Jurkat, Clone E6-1 (cell line): ENCODE results near the gene HCN1. TPM values are rescaled to one million over a fixed set of nuclear protein-coding genes. Genes with fewer than 3 reads are reported as not detected.

Experiments used
- DNase-seq: peaks from one replicate; pipeline ENCODE4 v3.0.0-alpha.2; 2011; ENCODE audit warnings: low read depth, low spot score
- H3K4me3 ChIP-seq: 2 replicates; pipeline ENCODE4 v1.5.1; 2011; ENCODE audit warnings: mild to moderate bottlenecking, low read length, control low read depth, moderate library complexity
- polyA plus RNA-seq: library from polyadenylated mRNA; unstranded; fragments of >200 nt; gene quantifications from one replicate; pipeline ENCODE4 v1.2.1, GENCODE V29; 2012; ENCODE audit warnings: missing spikeins; ENCODE audit not compliant: insufficient read length, insufficient read depth

The HCN1 gene
- polyA plus RNA-seq: not detected

DNA sequence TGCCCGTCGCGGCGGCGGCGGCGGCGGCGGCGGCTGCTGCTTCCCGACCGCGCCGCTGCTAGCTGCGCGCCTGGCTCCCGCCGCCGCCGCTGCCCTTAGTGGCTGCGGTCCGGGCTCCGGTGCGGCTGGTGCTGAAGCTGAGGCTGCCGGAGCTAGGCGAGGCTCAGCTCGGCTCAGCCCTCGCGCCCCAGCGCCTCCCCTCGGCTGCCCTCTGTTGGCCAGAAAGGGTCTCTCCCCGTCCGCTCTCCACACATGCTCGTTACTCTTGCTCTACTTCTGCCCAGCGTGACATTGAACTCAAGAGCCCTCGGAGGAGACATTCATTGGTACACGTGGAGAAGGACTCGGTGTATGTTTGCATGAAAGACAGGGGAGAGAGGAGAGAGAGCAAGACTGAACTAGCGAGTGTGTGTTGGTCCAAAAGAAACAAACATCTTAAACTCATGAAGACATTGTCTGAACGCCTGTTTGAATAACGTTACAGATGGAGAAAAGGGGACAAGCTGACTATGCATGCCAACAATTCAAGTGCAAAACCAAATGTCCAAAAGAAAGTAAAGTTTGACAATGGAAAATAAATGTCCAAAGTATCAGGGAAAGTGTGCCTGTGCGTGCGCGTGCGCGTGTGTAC lies at the start of gene HCN1:
Gene HCN1, minus strand, starts transcription at position 175 of the 631 bp plus-strand sequence.
- no peak for DNase-seq
- no peak within 1 kb of the TSS for H3K4me3 ChIP-seq

DNA sequence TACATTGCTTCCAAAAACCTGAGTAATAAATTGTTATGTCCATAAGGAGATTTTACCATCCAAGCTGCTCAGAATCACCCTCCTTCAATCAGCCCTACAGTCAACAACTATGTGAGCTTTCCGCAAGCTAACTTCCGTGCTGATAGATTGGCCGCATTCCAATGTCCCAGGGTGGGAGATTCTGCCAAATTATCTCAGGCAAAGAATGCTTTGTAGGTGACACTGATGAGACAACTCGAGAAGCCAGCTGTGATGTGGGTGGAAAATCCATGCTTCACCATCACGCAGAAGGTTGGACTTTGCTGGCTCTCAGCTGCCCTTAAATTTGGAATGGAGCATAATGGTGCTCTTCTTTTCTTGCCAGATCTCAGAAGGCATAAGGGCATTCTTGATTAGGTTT lies 44.9 kb upstream of the HCN1 start:
- DNase-seq: no peak
- H3K4me3 ChIP-seq: no peak overlapping the region

- H3K4me3 ChIP-seq: no peak overlapping the region
- DNase-seq: no peak
These were observed 41.0 kb upstream of the HCN1 start for GRCh38 chr5:45737153-45737552.

DNA sequence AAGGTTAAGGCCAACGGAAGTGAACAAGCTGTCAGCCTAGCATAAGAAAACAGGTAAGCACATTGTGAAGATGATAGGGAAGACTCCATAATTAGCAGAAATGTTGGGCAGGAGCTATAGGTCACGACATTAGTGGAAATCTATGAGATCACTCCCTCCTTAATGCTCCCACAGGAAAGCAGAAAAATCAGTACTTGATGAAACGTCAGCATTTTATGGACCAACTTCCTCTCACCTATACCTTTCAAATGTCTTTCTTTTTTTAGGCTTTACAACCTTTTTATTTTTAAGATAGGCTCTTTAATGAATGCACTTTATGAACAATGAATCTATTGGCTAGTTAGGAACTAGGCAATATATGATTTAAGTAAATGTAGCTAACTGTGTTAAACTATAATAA lies 29.4 kb upstream of the HCN1 start:
- DNase-seq: no peak
- H3K4me3 ChIP-seq: no peak overlapping the region

- no peak overlapping the region for H3K4me3 ChIP-seq
- no peak for DNase-seq
These were observed 1.0 kb upstream of the HCN1 start for GRCh38 chr5:45697201-45697600.

- no peak overlapping the region for H3K4me3 ChIP-seq
- no peak for DNase-seq
These were observed 400 bp downstream of the HCN1 start for GRCh38 chr5:45695804-45696156.

GRCh38 chr5:45694971-45695803 lies 993 bp downstream of the HCN1 start:
- no peak overlapping the region for H3K4me3 ChIP-seq
- no peak for DNase-seq

DNA sequence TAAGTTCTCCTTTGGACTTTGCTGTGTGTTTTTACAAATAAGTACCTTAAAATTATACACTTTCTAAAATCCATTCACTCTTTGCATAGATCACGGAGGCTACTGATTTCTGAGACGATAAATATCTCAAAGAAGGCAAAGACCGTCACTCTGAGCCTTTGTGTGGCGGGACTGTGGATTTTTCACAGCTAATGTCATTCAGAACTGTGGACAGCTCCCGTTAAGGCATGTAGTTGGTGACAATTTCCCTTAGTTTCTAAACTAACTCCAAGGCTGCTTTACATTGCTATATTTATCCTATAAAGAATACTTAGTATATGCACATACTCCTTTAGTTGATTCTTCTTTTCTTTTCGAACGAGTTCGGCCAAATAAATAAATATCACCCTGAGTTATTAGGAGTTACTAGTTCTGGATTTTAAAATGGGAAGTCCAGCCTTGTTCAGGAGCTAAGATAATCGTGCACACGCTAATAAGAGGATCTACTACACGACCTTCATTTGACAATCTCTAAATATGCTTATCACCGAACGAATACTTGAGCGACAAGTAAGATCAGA lies 1.8 kb downstream of the HCN1 start:
- H3K4me3 ChIP-seq: no peak overlapping the region
- DNase-seq: no peak

GRCh38 chr5:45692481-45692880 lies 3.7 kb downstream of the HCN1 start:
- H3K4me3 ChIP-seq: no peak overlapping the region
- no peak for DNase-seq

- no peak for DNase-seq
- H3K4me3 ChIP-seq: no peak overlapping the region
These were observed 4.5 kb downstream of the HCN1 start for GRCh38 chr5:45691656-45692055.

- DNase-seq: no peak
- H3K4me3 ChIP-seq: no peak overlapping the region
These were observed 8.5 kb downstream of the HCN1 start for GRCh38 chr5:45687701-45688100.

- no peak overlapping the region for H3K4me3 ChIP-seq
These were observed 9.6 kb downstream of the HCN1 start for GRCh38 chr5:45686620-45687019.

DNA sequence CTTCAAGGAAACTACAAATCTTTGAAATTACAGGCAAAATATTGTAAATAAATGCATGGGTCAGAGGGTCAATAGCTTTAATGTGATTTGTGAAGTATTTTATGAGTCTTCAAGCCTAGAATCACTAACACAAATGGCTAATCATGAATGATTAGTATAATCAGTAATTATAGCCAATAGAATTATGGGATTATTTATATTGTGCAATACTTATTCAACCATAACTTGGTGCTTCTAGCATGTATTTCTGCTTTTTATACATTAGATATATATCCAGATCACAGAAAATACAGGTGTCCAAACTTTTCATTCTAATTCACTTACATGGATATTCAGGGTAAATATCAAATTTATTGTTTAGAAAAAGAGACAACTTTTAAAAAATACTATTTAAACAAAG lies 12.1 kb downstream of the HCN1 start:
- no peak overlapping the region for H3K4me3 ChIP-seq
- DNase-seq: no peak

More at GRCh38 chr5:45686620-45687019, 9.6 kb downstream of the HCN1 start:
- no peak for DNase-seq

- no peak for DNase-seq
- no peak overlapping the region for H3K4me3 ChIP-seq
These were observed 15.2 kb downstream of the HCN1 start for GRCh38 chr5:45680950-45681349.

- DNase-seq: no peak
- no peak overlapping the region for H3K4me3 ChIP-seq
These were observed 18.7 kb downstream of the HCN1 start for GRCh38 chr5:45677524-45677923.

- DNase-seq: no peak
- H3K4me3 ChIP-seq: no peak overlapping the region
These were observed 23.9 kb downstream of the HCN1 start for GRCh38 chr5:45672271-45672670.

- no peak overlapping the region for H3K4me3 ChIP-seq
- no peak for DNase-seq
These were observed 47.4 kb downstream of the HCN1 start for GRCh38 chr5:45648744-45649143.

DNA sequence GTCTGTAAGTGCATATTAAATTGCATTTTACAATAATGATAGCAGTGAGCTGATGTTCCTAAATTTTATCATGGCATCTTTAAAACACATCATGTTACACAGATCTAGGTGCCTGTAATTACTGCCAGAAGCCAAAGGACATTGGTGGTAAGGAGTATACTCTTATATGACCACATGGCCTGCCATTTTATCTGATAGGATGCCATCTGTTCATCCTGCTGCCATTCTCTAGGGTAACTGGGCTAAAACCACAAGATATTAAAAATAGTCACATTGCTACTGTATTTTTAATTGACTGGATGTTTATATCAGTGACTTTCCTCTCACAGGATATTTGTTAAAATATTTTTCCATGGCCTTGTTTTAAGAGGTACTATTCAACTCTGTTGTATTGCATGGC lies 53.1 kb downstream of the HCN1 start:
- no peak for DNase-seq
- no peak overlapping the region for H3K4me3 ChIP-seq

DNA sequence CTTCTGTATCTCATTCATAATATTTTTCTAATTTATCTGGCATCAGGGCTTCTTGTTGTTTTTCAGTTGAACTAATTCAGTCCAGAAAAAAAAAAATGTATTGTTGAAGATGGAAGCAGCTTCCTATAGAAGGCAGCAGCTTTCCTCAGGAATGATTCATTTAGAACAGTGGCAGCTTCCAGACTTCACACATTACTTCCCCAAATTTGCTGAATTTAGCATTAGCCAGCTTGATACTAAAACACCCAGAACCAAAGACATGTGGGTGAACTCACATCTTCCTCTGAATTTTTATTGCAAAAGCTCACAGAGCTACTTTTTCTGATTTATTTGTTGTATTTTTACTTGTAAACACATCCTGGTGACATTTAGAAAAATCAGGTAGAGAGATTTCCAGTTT lies 53.8 kb downstream of the HCN1 start:
- H3K4me3 ChIP-seq: no peak overlapping the region
- no peak for DNase-seq

DNA sequence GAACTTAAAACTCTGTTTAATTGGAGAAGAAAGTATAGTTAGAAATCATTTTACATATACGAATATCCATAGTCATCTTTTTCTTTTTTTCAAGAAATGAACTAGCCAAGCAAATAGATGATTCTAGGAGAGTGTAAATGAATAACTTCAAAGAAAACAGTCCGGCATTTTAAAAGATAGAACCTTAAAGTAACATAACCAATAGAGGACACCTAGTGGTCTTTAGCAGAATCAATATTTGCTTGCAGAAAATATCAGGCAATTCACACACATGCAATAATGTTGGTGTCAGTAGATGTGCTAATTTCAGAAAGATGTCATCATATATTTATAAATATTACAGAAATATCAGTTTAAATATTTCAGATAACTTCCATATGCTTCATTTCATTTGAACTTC lies 57.1 kb downstream of the HCN1 start:
- H3K4me3 ChIP-seq: no peak overlapping the region
- DNase-seq: peak; percentile 8
